Testis (tissue), 3 donors: ENCODE data around the gene DGCR8. TPM values are rescaled to one million over a fixed set of nuclear protein-coding genes. Genes with fewer than 3 reads are reported as not detected.

Experiments used
- DNase-seq: peaks from one replicate; pipeline ENCODE4 v3.0.0-alpha.2; 2019
- H3K27ac ChIP-seq, 2 donors: fragments of 200-600 bp; sonication (generic); one replicate each; pipeline ENCODE4 v1.5.1; 2019
- H3K27me3 ChIP-seq: fragments of 200-600 bp; sonication (generic); one replicate; pipeline ENCODE4 v1.5.1; 2019
- H3K36me3 ChIP-seq: fragments of 200-600 bp; sonication (generic); one replicate; pipeline ENCODE4 v1.5.1; 2017; ENCODE audit warnings: low read depth; ENCODE audit errors: missing control alignments
- H3K4me1 ChIP-seq: fragments of 200-600 bp; sonication (generic); one replicate; pipeline ENCODE4 v1.5.1; 2019
- H3K4me3 ChIP-seq, 2 donors: fragments of 200-600 bp; sonication (generic); one replicate each; pipeline ENCODE4 v1.5.1; 2017 to 2019
- H3K9me3 ChIP-seq: fragments of 200-600 bp; sonication (generic); one replicate; pipeline ENCODE4 v1.5.1; 2017
- POLR2A ChIP-seq: fragments of 450-650 bp; IDR thresholded peaks from one replicate; pipeline ENCODE4 v1.6.1; 2017; ENCODE audit warnings: antibody characterized with exemption, mild to moderate bottlenecking, moderate library complexity
- WGBS, 2 donors: methylation state at CpG; one replicate each; pipeline ENCODE4 v1.1.5; 2018; 5-methylcytosine and 5-hydroxymethylcytosine counted together
- intact Hi-C: fragments of 100-400 bp; cut with DNase I; formaldehyde crosslinking; loops from one replicate; pipeline ENCODE4 v1.15.1; 2023; ENCODE audit warnings: low total_unique reads
- polyA plus RNA-seq: library from polyadenylated mRNA; stranded (reverse); fragments of 350-450 nt; fragmentation: Illumina TruSeq; extraction: RNeasy Lipid Tissue Mini Kit (QIAGEN cat#74804); gene quantifications from one replicate; pipeline ENCODE4 v1.2.3, GENCODE V29; 2014; ENCODE audit warnings: low read depth, low replicate concordance; ENCODE audit not compliant: insufficient read depth
- total RNA-seq, 2 donors: library from RNA; depleted of rRNA; stranded (reverse); fragments of >200 nt; gene quantifications; one replicate each; pipeline ENCODE4 v1.2.3, GENCODE V29; 2016
- TF ChIP-seq, protein P1 (sequence below), 3 experiments: fragments of 450-650 bp in 2 of 3; fragments of 200-600 bp in 1 of 3; sonication (generic) in 1 of 3; IDR thresholded peaks; one replicate each; pipeline ENCODE4 v1.5.1; 2016 to 2019; ENCODE audit warnings: antibody characterized with exemption in 3 of 3, mild to moderate bottlenecking in 2 of 3, moderate library complexity in 1 of 3

Gene DGCR8
- total and polyA plus RNA-seq, 3 donors from 2014 or later: 44.4 to 83.7 (median 64.8) TPM

DNA sequence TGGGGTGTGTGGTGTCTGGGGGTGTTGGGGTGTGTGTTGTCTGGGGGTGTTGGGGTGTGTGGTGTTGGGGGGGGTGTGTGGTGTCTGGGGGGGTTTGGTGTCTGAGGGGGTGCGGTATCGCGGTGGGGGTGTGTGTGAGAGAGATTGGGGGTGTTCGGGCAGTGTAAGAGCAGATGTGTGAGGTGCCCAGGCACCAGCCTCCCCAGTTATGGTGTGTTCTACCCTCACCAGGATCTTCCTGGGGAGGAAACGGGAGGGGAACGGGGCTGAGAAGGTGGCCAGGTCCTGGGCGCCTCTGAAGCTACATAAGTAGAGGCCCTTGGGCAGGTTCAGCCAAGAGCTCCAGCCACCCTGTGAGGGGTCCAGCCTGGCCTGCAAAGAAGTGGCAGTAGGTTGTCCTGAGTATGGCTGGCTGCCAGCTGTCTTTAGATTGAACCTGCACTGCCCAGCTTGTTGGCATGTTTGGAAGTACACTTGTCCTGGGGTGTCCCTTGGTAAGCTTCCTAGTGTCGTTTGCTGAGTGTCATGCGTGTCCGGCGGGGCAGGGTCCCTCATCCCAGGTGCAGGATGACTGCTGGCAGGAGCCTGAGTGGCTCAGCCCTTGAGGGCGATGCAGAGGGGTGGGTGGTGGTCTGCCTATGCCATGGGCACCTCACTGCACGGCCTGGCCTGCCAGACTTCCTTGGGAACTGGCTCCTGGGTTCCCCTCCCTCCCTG lies 43.5 kb downstream of the DGCR8 start:
- Histone ChIP-seq H3K36me3 (no peaks in the 10 kb centered on the region), H3K27me3 (no peaks in the 10 kb centered on the region)

DNA sequence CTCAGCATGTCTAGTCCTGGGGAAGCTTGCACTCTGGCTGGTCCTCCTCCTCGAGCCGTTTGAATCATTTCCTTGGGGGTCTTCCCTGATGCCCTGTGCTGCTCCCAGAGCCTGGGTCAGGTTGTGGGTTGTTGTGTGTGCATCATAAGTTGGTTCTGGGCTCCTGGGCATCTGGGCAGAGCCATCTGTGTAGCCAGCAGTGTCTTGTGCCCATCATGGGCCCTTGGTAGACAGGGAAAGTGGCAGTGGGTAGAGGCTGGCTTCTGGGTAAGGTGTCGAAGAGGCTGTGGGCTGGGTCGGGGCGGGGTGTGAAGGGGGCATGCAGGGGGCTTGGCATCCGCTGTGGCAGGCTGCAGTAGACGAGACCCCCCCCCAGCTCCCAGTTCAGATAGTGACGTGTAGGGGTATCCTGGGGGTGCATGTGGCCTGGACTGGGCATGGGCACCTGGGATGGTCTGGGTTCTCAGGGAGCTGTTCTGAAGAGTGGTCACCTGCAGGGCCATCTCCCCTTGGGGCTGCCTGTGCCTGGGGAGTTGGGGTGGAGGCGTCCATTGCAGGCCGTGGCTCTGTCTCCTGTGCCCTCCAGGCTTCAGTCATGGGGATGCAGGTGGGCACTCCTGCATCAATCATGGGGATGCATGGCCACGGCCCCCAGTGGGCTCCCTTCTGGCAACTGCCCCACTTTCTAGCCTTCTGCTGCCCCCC lies 44.2 kb downstream of the DGCR8 start:
- WGBS, 2 donors: 82 to 87% methylated on average over 5 to 11 of the region's 11 CpGs
- no peaks in the 10 kb centered on the region for H3K27me3 ChIP-seq
- peaks cover 7% of the 10 kb centered on the region for H3K4me1 ChIP-seq
- intact Hi-C loops: no loop called here
- TF ChIP-seq, protein P1, sequence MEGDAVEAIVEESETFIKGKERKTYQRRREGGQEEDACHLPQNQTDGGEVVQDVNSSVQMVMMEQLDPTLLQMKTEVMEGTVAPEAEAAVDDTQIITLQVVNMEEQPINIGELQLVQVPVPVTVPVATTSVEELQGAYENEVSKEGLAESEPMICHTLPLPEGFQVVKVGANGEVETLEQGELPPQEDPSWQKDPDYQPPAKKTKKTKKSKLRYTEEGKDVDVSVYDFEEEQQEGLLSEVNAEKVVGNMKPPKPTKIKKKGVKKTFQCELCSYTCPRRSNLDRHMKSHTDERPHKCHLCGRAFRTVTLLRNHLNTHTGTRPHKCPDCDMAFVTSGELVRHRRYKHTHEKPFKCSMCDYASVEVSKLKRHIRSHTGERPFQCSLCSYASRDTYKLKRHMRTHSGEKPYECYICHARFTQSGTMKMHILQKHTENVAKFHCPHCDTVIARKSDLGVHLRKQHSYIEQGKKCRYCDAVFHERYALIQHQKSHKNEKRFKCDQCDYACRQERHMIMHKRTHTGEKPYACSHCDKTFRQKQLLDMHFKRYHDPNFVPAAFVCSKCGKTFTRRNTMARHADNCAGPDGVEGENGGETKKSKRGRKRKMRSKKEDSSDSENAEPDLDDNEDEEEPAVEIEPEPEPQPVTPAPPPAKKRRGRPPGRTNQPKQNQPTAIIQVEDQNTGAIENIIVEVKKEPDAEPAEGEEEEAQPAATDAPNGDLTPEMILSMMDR (IDR thresholded peaks at IDR 0.05): no peak
- TF ChIP-seq POLR2A: no peak
- H3K36me3 ChIP-seq: no peaks in the 10 kb centered on the region
- no peaks in the 10 kb centered on the region for H3K9me3 ChIP-seq
- no peak for DNase-seq
- no peak overlapping the region for H3K4me3 ChIP-seq
- H3K27ac ChIP-seq: no peak overlapping the region

More for the DNA sequence above, 43.5 kb downstream of the DGCR8 start:
- Histone ChIP-seq H3K4me3 (no peak overlapping the region), H3K27ac (no peak overlapping the region), H3K9me3 (no peaks in the 10 kb centered on the region), H3K4me1 (peaks cover 15% of the 10 kb centered on the region)
- no peak for DNase-seq
- TF ChIP-seq, protein P1 (IDR thresholded peaks at IDR 0.05): no peak
- no peak for TF ChIP-seq POLR2A
- WGBS, 2 donors: 89 to 97% methylated on average over 13 of the region's 13 CpGs
- intact Hi-C loops: no loop called here

DNA sequence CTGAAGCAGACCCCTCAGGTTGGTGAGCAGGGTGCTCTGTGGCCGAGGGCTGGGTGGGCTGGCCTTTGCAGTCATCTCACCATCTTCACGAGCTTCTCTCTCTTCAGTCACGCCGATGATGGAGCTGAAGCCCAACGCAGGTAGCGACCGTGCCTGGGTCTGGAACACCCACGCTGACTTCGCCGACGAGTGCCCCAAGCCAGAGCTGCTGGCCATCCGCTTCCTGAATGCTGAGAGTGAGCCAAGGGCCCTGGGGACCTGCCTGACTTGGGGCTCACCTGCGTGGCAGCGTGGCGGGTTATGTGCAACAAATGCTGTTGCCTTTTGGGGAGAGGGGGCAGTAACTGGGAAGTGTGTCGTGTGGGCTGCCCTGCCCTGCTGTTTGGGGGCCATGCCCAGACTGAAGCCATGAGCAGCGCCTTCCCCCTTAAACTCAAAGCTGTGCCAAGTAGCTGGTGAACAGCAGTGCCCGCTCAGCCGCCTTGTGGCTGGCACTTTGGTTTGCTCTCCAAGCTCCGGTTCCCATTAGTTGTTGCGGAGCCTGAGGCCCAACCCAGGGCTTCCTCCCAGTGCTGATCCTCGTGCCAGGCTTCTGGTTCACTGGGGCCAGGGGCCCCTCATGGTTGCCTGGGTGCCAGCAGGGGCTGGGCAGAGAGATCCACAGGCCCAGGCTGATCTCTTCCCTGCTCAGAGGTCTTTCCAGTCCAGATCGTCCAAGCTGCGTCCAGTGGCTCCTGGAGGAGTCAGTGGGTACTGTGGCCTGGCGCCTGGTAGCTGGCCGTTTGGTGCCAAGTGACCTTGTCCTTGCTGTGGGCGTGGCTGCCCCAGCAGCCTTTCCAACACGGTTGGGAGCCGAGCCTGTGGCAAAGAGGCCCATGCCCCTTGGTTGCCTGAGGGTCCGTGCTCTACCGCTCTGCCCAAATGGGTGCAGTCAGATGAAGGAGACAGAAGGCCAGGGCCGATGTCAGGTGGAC lies 45.4 kb downstream of the DGCR8 start:
- intact Hi-C loops: no loop called here
- peak; percentile 77 for DNase-seq

DNA sequence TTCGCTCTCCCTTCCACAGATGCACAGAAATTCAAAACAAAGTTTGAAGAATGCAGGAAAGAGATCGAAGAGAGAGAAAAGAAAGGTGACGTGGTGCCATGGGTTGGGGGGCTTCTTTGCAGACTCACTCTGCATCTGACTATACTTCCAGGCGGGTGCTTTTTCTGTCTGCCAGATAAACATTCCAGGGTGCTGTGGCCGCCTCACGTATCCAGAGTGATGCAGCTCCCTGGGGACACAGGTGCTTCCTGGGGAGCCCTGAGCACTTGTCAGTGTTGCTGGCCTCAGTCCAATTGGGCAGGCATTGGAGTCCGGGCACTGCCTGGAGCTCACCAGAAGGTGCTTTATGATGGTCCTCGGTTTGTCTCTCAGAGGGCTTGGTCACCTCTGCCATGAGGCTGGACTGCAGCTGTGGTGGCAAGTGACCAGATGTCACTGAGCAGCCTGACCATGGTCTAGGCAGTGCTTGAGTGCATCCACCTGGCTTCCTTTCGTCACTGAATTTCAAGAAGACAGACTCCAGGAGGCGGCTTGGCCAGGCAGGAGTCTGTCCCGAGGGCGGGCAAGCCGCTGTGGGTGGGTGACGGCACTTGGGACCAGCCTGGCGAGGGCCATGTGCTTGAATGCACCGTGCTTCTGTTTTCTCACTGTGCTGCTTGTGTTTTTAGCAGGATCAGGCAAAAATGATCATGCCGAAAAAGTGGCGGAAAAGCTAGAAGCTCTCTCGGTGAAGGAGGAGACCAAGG lies 46.4 kb downstream of the DGCR8 start:
- Histone ChIP-seq H3K4me3 (no peak overlapping the region), H3K9me3 (no peaks in the 10 kb centered on the region), H3K4me1 (peaks cover 18% of the 10 kb centered on the region), H3K36me3 (no peaks in the 10 kb centered on the region), H3K27ac (no peak overlapping the region), H3K27me3 (no peaks in the 10 kb centered on the region)
- no peak for DNase-seq
- TF ChIP-seq, protein P1 (IDR thresholded peaks at IDR 0.05): no peak
- no peak for TF ChIP-seq POLR2A
- 82 to 84% methylated on average over 15 to 19 of the region's 19 CpGs for WGBS, 2 donors
- intact Hi-C loops: no loop called here

More for the DNA sequence above, 45.4 kb downstream of the DGCR8 start:
- Histone ChIP-seq H3K27ac (peak overlapping the region in 1 of 2 donors; percentile 17), H3K27me3 (no peaks in the 10 kb centered on the region), H3K36me3 (no peaks in the 10 kb centered on the region), H3K4me3 (no peak overlapping the region), H3K4me1 (peaks cover 14% of the 10 kb centered on the region), H3K9me3 (no peaks in the 10 kb centered on the region)
- WGBS, 2 donors: 82 to 89% methylated on average over 27 to 32 of the region's 32 CpGs
- TF ChIP-seq, protein P1 (IDR thresholded peaks at IDR 0.05): no peak
- no peak for TF ChIP-seq POLR2A
